Measurements from ENCODE around the gene EML1.
A peak's percentile ranks its signal among the peaks of the same experiment; 100 is the strongest.

Gene EML1

DNA sequence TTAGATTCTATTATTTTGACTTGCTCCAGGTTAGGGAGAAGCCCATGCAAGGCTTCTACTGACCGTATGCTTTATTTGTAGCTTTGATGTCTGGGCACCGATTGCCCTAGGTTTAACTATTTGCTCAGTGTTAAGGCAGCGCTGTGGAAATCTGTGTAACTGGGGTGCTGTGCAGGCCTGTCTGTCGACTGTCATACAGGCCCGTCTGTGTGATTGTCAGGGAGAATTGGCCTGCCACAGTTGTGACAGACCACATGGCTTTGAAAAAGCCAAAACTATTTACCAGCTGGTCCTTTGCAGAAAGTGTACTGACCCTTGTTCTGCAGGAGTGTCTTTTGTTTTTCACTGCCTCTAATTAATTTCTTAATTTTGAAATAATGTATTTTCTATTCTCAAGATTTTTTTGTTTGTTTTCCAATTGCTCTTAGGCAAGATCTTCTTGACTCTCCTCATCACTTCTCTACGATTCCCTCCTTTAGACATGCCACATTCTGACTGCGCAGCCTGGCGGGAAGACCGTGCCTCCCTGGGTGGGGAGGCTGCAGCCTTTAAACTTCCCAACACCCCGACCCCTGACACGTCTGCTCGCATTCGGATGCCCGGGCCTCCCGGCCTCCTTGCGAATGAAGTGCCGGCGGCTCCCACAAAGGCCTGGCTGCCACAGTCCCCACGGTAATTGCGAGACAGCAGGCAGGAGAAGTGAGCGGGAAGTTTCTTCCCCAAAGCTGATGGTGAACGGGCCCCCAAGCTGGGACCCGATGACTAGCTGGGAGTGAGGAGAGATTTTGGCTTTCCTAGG is 173.0 kb downstream of the EML1 start:
- Histone ChIP-seq H3K27ac (no peak overlapping the region), H3K4me3 (no peak overlapping the region), H3K36me3 (ENCODE audit: insufficient read depth, low read length) (no peaks in the 10 kb centered on the region), H3K9me3 (ENCODE audit: low read depth, low read length) (no peaks in the 10 kb centered on the region), H3K9ac (ENCODE audit: insufficient read length) (no peak overlapping the region)
- TF ChIP-seq FOXP2 (optimal IDR thresholded peaks at IDR 0.05; ENCODE audit: control extremely low read depth, extremely low read length, insufficient read depth), result no peak
- no peak for TF ChIP-seq POLR2AphosphoS5 (IDR thresholded peaks at IDR 0.05; ENCODE audit: borderline replicate concordance, low read depth, low read length)
- no peak for TF ChIP-seq EZH2 (IDR thresholded peaks at IDR 0.05)
- no peak for DNase-seq (ENCODE audit: low read depth, low spot score)

- no peak for DNase-seq (ENCODE audit: low read depth, low spot score)
- Histone ChIP-seq H3K36me3 (ENCODE audit: insufficient read depth, low read length) (no peaks in the 10 kb centered on the region), H3K9me3 (ENCODE audit: low read depth, low read length) (no peaks in the 10 kb centered on the region), H3K9ac (ENCODE audit: insufficient read length) (no peak overlapping the region), H3K27ac (no peak overlapping the region), H3K4me3 (no peak overlapping the region)
- no peak for TF ChIP-seq POLR2AphosphoS5 (IDR thresholded peaks at IDR 0.05; ENCODE audit: borderline replicate concordance, low read depth, low read length)
- no peak for TF ChIP-seq EZH2 (IDR thresholded peaks at IDR 0.05)
- no peak for TF ChIP-seq FOXP2 (optimal IDR thresholded peaks at IDR 0.05; ENCODE audit: control extremely low read depth, extremely low read length, insufficient read depth)
Observed at GRCh38 chr14:99966912-99967311, 173.7 kb downstream of the EML1 start.

DNA sequence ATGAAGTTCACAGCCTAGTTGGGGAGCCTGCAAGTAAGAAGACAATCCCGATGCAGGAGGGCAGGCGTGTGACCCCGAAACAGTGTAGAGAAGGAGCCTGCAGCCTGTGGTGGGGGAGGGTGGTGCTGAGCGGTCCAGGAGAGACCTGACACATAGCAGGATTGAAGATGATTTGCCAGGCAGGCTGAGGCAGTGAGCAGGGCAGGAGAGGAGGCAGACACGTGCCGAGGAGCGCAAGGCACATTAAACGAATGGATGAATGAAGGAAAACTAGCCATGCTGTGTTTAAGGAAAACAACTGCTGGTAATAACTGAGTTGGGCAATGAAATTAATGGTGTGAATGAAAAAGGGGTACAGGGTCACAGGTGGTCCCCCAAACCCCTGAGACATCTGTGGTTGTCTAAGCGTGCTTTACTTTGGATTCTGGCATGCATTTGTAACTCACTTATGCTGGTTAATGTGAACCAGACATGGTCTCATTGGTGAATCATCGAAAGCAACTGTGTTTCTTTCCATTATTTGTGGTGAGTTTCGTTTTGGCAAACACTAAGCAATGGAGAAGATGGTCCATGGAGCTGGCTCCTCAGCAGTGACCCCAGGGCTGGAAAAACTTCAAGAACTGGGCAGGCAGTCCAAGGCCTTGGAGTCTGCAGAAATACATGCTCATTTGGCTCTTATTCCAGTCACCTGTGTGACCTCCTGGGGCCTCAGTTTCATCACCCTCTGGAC is 175.1 kb downstream of the EML1 start:
- DNase-seq (ENCODE audit: low read depth, low spot score), result no peak
- Histone ChIP-seq H3K9me3 (ENCODE audit: low read depth, low read length) (no peaks in the 10 kb centered on the region), H3K4me3 (no peak overlapping the region), H3K9ac (ENCODE audit: insufficient read length) (no peak overlapping the region), H3K27ac (no peak overlapping the region), H3K36me3 (ENCODE audit: insufficient read depth, low read length) (peaks cover 5% of the 10 kb centered on the region; the same call in 1 of the 2 replicates)
- TF ChIP-seq FOXP2 (optimal IDR thresholded peaks at IDR 0.05; ENCODE audit: control extremely low read depth, extremely low read length, insufficient read depth), result no peak
- TF ChIP-seq POLR2AphosphoS5 (IDR thresholded peaks at IDR 0.05; ENCODE audit: borderline replicate concordance, low read depth, low read length), result no peak
- TF ChIP-seq EZH2 (IDR thresholded peaks at IDR 0.05), result no peak

- no peak overlapping the region for H3K27ac ChIP-seq
- no peak overlapping the region for H3K9ac ChIP-seq (ENCODE audit: insufficient read length)
- DNase-seq (ENCODE audit: low read depth, low spot score), result no peak
- H3K36me3 ChIP-seq (ENCODE audit: insufficient read depth, low read length), result peaks cover 7% of the 10 kb centered on the region; the same call in 1 of the 2 replicates
- TF ChIP-seq FOXP2 (optimal IDR thresholded peaks at IDR 0.05; ENCODE audit: control extremely low read depth, extremely low read length, insufficient read depth) (no peak), POLR2AphosphoS5 (IDR thresholded peaks at IDR 0.05; ENCODE audit: borderline replicate concordance, low read depth, low read length) (no peak), EZH2 (IDR thresholded peaks at IDR 0.05) (no peak)
- H3K4me3 ChIP-seq, result no peak overlapping the region
- no peaks in the 10 kb centered on the region for H3K9me3 ChIP-seq (ENCODE audit: low read depth, low read length)
Observed at GRCh38 chr14:99968941-99969340, 175.7 kb downstream of the EML1 start.

- H3K9ac ChIP-seq (ENCODE audit: insufficient read length), result no peak overlapping the region
- H3K36me3 ChIP-seq (ENCODE audit: insufficient read depth, low read length), result peaks cover 7% of the 10 kb centered on the region; the same call in 1 of the 2 replicates
- no peak for DNase-seq (ENCODE audit: low read depth, low spot score)
- TF ChIP-seq FOXP2 (optimal IDR thresholded peaks at IDR 0.05; ENCODE audit: control extremely low read depth, extremely low read length, insufficient read depth) (no peak), POLR2AphosphoS5 (IDR thresholded peaks at IDR 0.05; ENCODE audit: borderline replicate concordance, low read depth, low read length) (no peak), EZH2 (IDR thresholded peaks at IDR 0.05) (no peak)
- no peak overlapping the region for H3K4me3 ChIP-seq
- H3K9me3 ChIP-seq (ENCODE audit: low read depth, low read length), result peaks cover 3% of the 10 kb centered on the region; the same call in 1 of the 2 replicates
- no peak overlapping the region for H3K27ac ChIP-seq
Observed at GRCh38 chr14:99969673-99970322, 176.6 kb downstream of the EML1 start.

DNA sequence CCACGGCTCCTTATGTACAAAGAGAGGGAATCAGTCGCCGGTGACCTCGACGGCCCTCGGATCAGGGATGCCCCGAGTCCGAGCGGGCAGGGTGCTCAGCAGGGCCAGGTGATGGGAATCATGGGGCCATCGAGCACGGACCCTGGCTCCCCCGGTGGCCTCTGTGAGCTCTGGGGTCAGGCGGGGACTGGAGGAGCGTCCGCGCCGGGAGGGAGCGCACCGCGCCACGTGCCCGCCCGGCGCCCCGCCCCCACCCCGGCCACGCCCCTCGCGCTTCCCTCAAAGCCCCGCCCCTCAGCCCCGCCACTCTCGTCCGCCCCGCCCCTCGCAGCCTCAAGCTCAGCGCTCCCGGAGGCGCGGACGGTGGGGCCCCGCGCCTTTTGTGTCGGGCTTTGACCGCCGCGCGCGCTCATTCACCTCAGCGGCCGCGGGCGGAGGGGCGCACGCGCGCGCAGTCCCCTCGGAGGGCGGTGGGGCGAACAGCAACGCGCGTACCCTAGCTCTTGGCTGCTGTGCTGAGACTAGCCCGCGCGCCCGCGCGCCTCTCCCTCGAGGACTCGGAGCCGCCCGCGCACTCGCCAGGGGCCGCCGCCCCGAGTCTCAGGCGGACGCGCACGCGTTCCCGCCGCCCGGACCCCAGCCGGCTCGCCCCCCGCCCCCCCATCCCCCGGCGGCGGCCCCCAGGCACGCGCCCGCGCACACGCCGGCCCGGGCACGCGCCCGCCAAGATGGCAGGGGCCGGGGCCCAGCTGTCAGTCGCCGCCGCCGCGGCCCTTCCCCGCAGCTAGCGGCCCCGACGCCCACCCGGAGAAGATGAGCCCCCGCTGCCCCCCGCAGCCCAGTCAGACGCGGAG is 178.1 kb downstream of the EML1 start:
- peak overlapping the region; percentile 88 for H3K27ac ChIP-seq
- peak overlapping the region; percentile 92 for H3K4me3 ChIP-seq
- peak overlapping the region; percentile 75 for H3K9ac ChIP-seq (ENCODE audit: insufficient read length)
- no peak for TF ChIP-seq EZH2 (IDR thresholded peaks at IDR 0.05)
- TF ChIP-seq POLR2AphosphoS5 (IDR thresholded peaks at IDR 0.05; ENCODE audit: borderline replicate concordance, low read depth, low read length), result peak; percentile 73; the same call in 1 of the 2 replicates
- H3K36me3 ChIP-seq (ENCODE audit: insufficient read depth, low read length), result peaks cover 13% of the 10 kb centered on the region
- peaks cover 12% of the 10 kb centered on the region; the same call in 1 of the 2 replicates for H3K9me3 ChIP-seq (ENCODE audit: low read depth, low read length)
- no peak for DNase-seq (ENCODE audit: low read depth, low spot score)

GRCh38 chr14:99971941-99972747 is 178.9 kb downstream of the EML1 start:
- H3K9ac ChIP-seq (ENCODE audit: insufficient read length), result peak overlapping the region; percentile 76

More at GRCh38 chr14:99971941-99972747, 178.9 kb downstream of the EML1 start:
- H3K4me3 ChIP-seq, result peak overlapping the region; percentile 92
- H3K9me3 ChIP-seq (ENCODE audit: low read depth, low read length), result peaks cover 12% of the 10 kb centered on the region; the same call in 1 of the 2 replicates
- H3K27ac ChIP-seq, result no peak overlapping the region
- DNase-seq (ENCODE audit: low read depth, low spot score), result no peak
- H3K36me3 ChIP-seq (ENCODE audit: insufficient read depth, low read length), result peaks cover 13% of the 10 kb centered on the region
- TF ChIP-seq POLR2AphosphoS5 (IDR thresholded peaks at IDR 0.05; ENCODE audit: borderline replicate concordance, low read depth, low read length), result no peak
- TF ChIP-seq FOXP2 (optimal IDR thresholded peaks at IDR 0.05; ENCODE audit: control extremely low read depth, extremely low read length, insufficient read depth), result no peak
- no peak for TF ChIP-seq EZH2 (IDR thresholded peaks at IDR 0.05)

Data from SK-N-MC (cell line).